HepG2 (cell line): ENCODE results near the gene TBC1D22A. TPM values are rescaled to one million over a fixed set of nuclear protein-coding genes. Genes with fewer than 3 reads are reported as not detected.

ENCODE experiments used
- ATAC-seq: fragments of 200-7000 bp; cut with Tn5 transposase; 3 replicates; pipeline ENCODE4 v1.9.1; 2020; ENCODE audit warnings: mild to moderate bottlenecking, moderate library complexity
- BruUV-seq: library from RNA; stranded (reverse); fragments of 400-500 nt; replicated peaks from 2 replicates; lab custom pipeline; 2021; lab: Mats Ljungman, UMichigan
- CTCF ChIA-PET: fragments of 300-600 bp; formaldehyde crosslinking; extraction: SDS; loops from one replicate; lab custom pipeline; 2021; ENCODE audit warnings: low total read pairs, inconsistent platforms, low intra/inter-chr PET ratio; lab: Yijun Ruan, JAX
- POLR2A ChIA-PET: fragments of 350-600 bp; sonication (Branson Sonifier 250); formaldehyde crosslinking; loops from one replicate; lab custom pipeline; 2020; ENCODE audit warnings: antibody characterized with exemption, inconsistent platforms; lab: Yijun Ruan, JAX
- DNase-seq: peaks from one replicate; pipeline ENCODE4 v3.0.0-alpha.2; 2015; ENCODE audit warnings: low spot score
- FAIRE-seq: peaks from 3 replicates; lab custom pipeline; 2011; peaks lifted over from hg19 to GRCh38; lab: Jason Lieb, UNC
- H2AFZ ChIP-seq: one replicate; pipeline ENCODE4 v1.6.1; 2011; ENCODE audit warnings: low read length, inconsistent platforms
- H3K27ac ChIP-seq: fragments of 300-600 bp; 3 replicates; pipeline ENCODE4 v1.8.0; 2011; ENCODE audit warnings: mixed run types, mild to moderate bottlenecking, mixed read lengths, low read length, inconsistent platforms; ENCODE audit not compliant: insufficient read depth; ENCODE audit errors: extremely low read length
- H3K27me3 ChIP-seq, 2 experiments: fragments of 200-600 bp in 1 of 2; 2 replicates in 1 of 2; 3 replicates in 1 of 2; pipeline versions ENCODE4 v1.6.0 to v1.8.0; 2011; ENCODE audit warnings: low read length in 2 of 2, mild to moderate bottlenecking in 2 of 2, moderate library complexity in 2 of 2, inconsistent platforms in 1 of 2; ENCODE audit not compliant: insufficient read depth in 2 of 2, control insufficient read depth in 1 of 2
- H3K36me3 ChIP-seq, 2 experiments: fragments of 200-600 bp in 1 of 2; replicated peaks in 1 of 2; 2 replicates in 1 of 2; 3 replicates in 1 of 2; pipeline versions ENCODE4 v1.5.1 to v1.8.0; 2011; ENCODE audit warnings: low read length in 2 of 2, inconsistent platforms in 1 of 2; ENCODE audit not compliant: insufficient read depth in 2 of 2, control insufficient read depth in 1 of 2
- H3K4me1 ChIP-seq: 2 replicates; pipeline ENCODE4 v1.5.1; 2012; ENCODE audit warnings: low read length, inconsistent platforms; ENCODE audit not compliant: insufficient read depth
- H3K4me2 ChIP-seq: 2 replicates; pipeline ENCODE4 v1.6.0; 2011; ENCODE audit warnings: low read depth, low read length, inconsistent platforms
- H3K4me3 ChIP-seq, 3 experiments: fragments of 200-600 bp in 1 of 3; sonication (generic), shearing (Covaris generic) in 1 of 3; replicated peaks in 1 of 3; 2 replicates each; pipeline ENCODE4 v1.5.1; 2011 to 2016; ENCODE audit warnings: low read length in 3 of 3, inconsistent platforms in 2 of 3, low read depth in 2 of 3, mild to moderate bottlenecking in 2 of 3, control low read depth in 1 of 3, mixed read lengths in 1 of 3; ENCODE audit not compliant: insufficient read depth in 1 of 3
- H3K79me2 ChIP-seq: one replicate; pipeline ENCODE4 v1.6.1; 2011; ENCODE audit warnings: low read length, inconsistent platforms; ENCODE audit not compliant: insufficient read depth
- H3K9ac ChIP-seq: 2 replicates; pipeline ENCODE4 v1.6.0; 2011; ENCODE audit warnings: mild to moderate bottlenecking, low read depth, low read length, inconsistent platforms; ENCODE audit not compliant: insufficient read depth
- H3K9me3 ChIP-seq: 2 replicates; pipeline ENCODE4 v1.5.1; 2012; ENCODE audit warnings: mild to moderate bottlenecking, low read length
- H4K20me1 ChIP-seq: 2 replicates; pipeline ENCODE4 v1.6.0; 2011; ENCODE audit warnings: inconsistent platforms, mild to moderate bottlenecking, low read length, moderate library complexity; ENCODE audit not compliant: insufficient read depth
- FOXK2 ChIP-seq: fragments of 450-650 bp; IDR thresholded peaks from 2 replicates; pipeline ENCODE4 v1.6.1; 2016
- GLI4 ChIP-seq: sonication (generic); formaldehyde crosslinking; IDR thresholded peaks from 2 replicates; pipeline ENCODE4 v1.5.1; 2020; ENCODE audit warnings: missing genetic modification reagents, mild to moderate bottlenecking, moderate library complexity, borderline replicate concordance
- HDAC2 ChIP-seq: sonication (generic); formaldehyde crosslinking; IDR thresholded peaks from 2 replicates; pipeline ENCODE4 v1.4.0; 2020; ENCODE audit warnings: missing genetic modification reagents
- PITX1 ChIP-seq: sonication (generic); formaldehyde crosslinking; IDR thresholded peaks from 2 replicates; pipeline ENCODE4 v1.5.1; 2020; ENCODE audit warnings: mild to moderate bottlenecking, missing genetic modification reagents
- SALL1 ChIP-seq: sonication (generic); formaldehyde crosslinking; IDR thresholded peaks from 2 replicates; pipeline ENCODE4 v1.8.0; 2022; ENCODE audit warnings: mild to moderate bottlenecking, missing genetic modification reagents
- ZNF101 ChIP-seq: sonication (generic); formaldehyde crosslinking; IDR thresholded peaks from 2 replicates; pipeline ENCODE4 v1.4.0; 2020; ENCODE audit warnings: mild to moderate bottlenecking, low read depth, missing genetic modification reagents, borderline replicate concordance
- ZNF326 ChIP-seq: sonication (generic); formaldehyde crosslinking; IDR thresholded peaks from 2 replicates; pipeline ENCODE4 v1.4.0; 2020; ENCODE audit warnings: missing genetic modification reagents, borderline replicate concordance
- ZNF766 ChIP-seq: sonication (generic); formaldehyde crosslinking; IDR thresholded peaks from 2 replicates; pipeline ENCODE4 v1.5.0; 2020; ENCODE audit warnings: missing genetic modification reagents, borderline replicate concordance
- WGBS: methylation state at CpG from one replicate; pipeline ENCODE4 v1.1.6; 2017; ENCODE audit warnings: low lambda C conversion rate; 5-methylcytosine and 5-hydroxymethylcytosine counted together
- in situ Hi-C: cut with HindIII; loops from 2 replicates; pipeline ENCODE4 v1.10.0; 2017; ENCODE audit warnings: low pct_unique_long_range_greater_than_20kb; ENCODE audit not compliant: extremely low pct_ligation_motif_present
- intact Hi-C: fragments of 100-400 bp; cut with micrococcal nuclease; formaldehyde crosslinking; loops from one replicate; pipeline ENCODE4 v1.10.0; 2022; ENCODE audit not compliant: unreplicated experiment
- polyA plus RNA-seq, 8 experiments: library from polyadenylated mRNA; depleted of rRNA in 3 of 8; stranded (reverse) in 7 of 8; unstranded in 1 of 8; fragments of >200 nt; fragmentation: Illumina TruSeq in 4 of 8; extraction: Trizol in 4 of 8; gene quantifications; 2 replicates each; pipeline versions ENCODE4 v1.2.1 to v1.2.3, GENCODE V29; 2011 to 2016; ENCODE audit warnings: low read depth in 4 of 8, missing spikeins in 1 of 8, mixed read lengths in 1 of 8; ENCODE audit not compliant: insufficient read depth in 1 of 8
- total RNA-seq, 5 experiments: library from RNA; depleted of rRNA; stranded (reverse); fragments of >200 nt; fragmentation: Illumina TruSeq; extraction: Trizol; gene quantifications; 2 replicates each; pipeline ENCODE4 v1.2.3, GENCODE V29; 2016; ENCODE audit warnings: low read depth in 1 of 5
- TF ChIP-seq, protein P1 (sequence below): sonication (generic); formaldehyde crosslinking; IDR thresholded peaks from 2 replicates; pipeline ENCODE4 v1.8.1; 2022; ENCODE audit warnings: low read depth, mild to moderate bottlenecking, missing genetic modification reagents
- TF ChIP-seq, protein P2 (sequence below), 2 experiments: IDR thresholded peaks; 2 replicates each; pipeline ENCODE4 v1.6.1; 2011 to 2012; ENCODE audit warnings: low read length in 2 of 2, borderline replicate concordance in 1 of 2, low read depth in 1 of 2, mild to moderate bottlenecking in 1 of 2, moderate library complexity in 1 of 2
- TF ChIP-seq, protein P3 (sequence below): sonication (generic); formaldehyde crosslinking; IDR thresholded peaks from 2 replicates; pipeline ENCODE4 v1.5.0; 2020; ENCODE audit warnings: missing genetic modification reagents, mild to moderate bottlenecking, borderline replicate concordance

TBC1D22A gene
- total and polyA plus RNA-seq, 2 of the 13 experiments (the other 11 are each of a cell fraction or from before 2014, with no cell fraction given): 17.3 to 18.0 TPM

DNA sequence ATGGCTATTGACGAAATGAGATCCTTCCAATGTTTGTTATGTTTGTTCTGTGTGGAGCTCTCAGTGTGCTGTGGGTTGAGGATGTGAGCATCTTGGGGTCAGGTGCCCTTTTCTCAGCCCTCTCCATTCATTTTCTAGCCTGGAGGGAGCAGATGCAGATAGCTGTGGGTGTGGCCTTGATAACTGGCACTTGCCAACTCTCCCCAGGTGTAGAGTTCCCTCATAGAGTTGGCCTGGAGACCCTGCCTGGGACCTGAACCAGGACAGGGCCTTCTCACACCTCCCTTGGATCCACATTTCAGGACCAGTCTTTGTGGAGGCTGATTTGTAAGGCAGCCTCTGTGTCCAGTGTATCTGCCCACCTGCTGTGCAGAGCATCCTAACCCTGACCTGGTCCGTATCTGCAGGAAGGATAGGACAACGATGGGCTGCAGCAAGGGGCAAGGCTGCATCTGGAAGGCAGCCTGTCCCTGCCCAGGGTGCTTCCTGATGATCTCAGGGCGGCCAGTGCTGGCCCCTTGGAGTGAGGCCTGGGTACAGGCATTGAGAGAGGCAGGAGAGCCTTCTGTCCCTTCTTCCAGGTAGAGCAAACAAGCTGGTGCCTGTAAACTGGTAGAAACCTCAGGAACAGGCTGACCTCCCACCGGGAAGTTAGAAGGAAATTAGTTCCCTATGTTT, 245.9 kb downstream of the TBC1D22A start:
- DNase-seq: no peak
- POLR2A ChIA-PET: no interaction called here

More for the DNA sequence above, 245.9 kb downstream of the TBC1D22A start:
- Histone ChIP-seq H3K27ac (no peak overlapping the region), H3K36me3 (peaks cover 19 to 30% of the 10 kb centered on the region in 2 experiments; a peak in 4 of 5 replicates), H3K27me3 (no peaks in the 10 kb centered on the region), H3K9me3 (no peaks in the 10 kb centered on the region), H3K4me2 (no peak overlapping the region), H4K20me1 (no peaks in the 10 kb centered on the region; the same call in 1 of the 2 replicates), H2AFZ (no peak overlapping the region), H3K4me3 (no peak overlapping the region), H3K9ac (no peak overlapping the region), H3K79me2 (no peaks in the 10 kb centered on the region), H3K4me1 (no peaks in the 10 kb centered on the region)
- TF ChIP-seq, protein P1, sequence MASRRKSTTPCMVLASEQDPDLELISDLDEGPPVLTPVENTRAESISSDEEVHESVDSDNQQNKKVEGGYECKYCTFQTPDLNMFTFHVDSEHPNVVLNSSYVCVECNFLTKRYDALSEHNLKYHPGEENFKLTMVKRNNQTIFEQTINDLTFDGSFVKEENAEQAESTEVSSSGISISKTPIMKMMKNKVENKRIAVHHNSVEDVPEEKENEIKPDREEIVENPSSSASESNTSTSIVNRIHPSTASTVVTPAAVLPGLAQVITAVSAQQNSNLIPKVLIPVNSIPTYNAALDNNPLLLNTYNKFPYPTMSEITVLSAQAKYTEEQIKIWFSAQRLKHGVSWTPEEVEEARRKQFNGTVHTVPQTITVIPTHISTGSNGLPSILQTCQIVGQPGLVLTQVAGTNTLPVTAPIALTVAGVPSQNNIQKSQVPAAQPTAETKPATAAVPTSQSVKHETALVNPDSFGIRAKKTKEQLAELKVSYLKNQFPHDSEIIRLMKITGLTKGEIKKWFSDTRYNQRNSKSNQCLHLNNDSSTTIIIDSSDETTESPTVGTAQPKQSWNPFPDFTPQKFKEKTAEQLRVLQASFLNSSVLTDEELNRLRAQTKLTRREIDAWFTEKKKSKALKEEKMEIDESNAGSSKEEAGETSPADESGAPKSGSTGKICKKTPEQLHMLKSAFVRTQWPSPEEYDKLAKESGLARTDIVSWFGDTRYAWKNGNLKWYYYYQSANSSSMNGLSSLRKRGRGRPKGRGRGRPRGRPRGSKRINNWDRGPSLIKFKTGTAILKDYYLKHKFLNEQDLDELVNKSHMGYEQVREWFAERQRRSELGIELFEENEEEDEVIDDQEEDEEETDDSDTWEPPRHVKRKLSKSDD: no peak
- TF ChIP-seq PITX1 (no peak), SALL1 (CRISPR knock-in tag) (no peak), ZNF766 (CRISPR knock-in tag) (no peak), FOXK2 (no peak), ZNF326 (CRISPR knock-in tag) (no peak), ZNF101 (no peak), GLI4 (CRISPR knock-in tag) (no peak), HDAC2 (CRISPR knock-in tag) (no peak)
- TF ChIP-seq, protein P2, sequence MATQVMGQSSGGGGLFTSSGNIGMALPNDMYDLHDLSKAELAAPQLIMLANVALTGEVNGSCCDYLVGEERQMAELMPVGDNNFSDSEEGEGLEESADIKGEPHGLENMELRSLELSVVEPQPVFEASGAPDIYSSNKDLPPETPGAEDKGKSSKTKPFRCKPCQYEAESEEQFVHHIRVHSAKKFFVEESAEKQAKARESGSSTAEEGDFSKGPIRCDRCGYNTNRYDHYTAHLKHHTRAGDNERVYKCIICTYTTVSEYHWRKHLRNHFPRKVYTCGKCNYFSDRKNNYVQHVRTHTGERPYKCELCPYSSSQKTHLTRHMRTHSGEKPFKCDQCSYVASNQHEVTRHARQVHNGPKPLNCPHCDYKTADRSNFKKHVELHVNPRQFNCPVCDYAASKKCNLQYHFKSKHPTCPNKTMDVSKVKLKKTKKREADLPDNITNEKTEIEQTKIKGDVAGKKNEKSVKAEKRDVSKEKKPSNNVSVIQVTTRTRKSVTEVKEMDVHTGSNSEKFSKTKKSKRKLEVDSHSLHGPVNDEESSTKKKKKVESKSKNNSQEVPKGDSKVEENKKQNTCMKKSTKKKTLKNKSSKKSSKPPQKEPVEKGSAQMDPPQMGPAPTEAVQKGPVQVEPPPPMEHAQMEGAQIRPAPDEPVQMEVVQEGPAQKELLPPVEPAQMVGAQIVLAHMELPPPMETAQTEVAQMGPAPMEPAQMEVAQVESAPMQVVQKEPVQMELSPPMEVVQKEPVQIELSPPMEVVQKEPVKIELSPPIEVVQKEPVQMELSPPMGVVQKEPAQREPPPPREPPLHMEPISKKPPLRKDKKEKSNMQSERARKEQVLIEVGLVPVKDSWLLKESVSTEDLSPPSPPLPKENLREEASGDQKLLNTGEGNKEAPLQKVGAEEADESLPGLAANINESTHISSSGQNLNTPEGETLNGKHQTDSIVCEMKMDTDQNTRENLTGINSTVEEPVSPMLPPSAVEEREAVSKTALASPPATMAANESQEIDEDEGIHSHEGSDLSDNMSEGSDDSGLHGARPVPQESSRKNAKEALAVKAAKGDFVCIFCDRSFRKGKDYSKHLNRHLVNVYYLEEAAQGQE (IDR thresholded peaks at IDR 0.05; ENCODE audit: borderline replicate concordance in 1 of 2, low read depth in 1 of 2, low read length in 2 of 2): no peak
- TF ChIP-seq, protein P3, sequence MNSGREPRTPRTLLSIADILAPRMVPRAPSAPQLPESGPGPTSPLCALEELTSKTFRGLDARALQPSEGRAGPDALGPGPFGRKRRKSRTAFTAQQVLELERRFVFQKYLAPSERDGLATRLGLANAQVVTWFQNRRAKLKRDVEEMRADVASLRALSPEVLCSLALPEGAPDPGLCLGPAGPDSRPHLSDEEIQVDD (CRISPR knock-in tag): no peak
- no TSS peak for BruUV-seq
- no peak for ATAC-seq
- intact Hi-C loops (no loop called here), in situ Hi-C loops (no loop called here)
- no peak for FAIRE-seq
- 95% methylated on average over 3 of the region's 5 CpGs for WGBS
- CTCF ChIA-PET: no interaction called here
